Hematopoietic multipotent progenitor cell treated with erythropoietin and hydrocortisone succinate and interleukin-3 and kit ligand, for 15 days (in vitro differentiated cells): ENCODE data around the gene NANOG.
"Not testable (repeated sequence)": the region's sequence is repeated elsewhere in the genome, so short reads cannot be mapped to it uniquely, and the experiment has no call there.

Source experiments
- DNase-seq: peaks from one replicate; pipeline ENCODE4 v3.0.0-alpha.2; 2015; ENCODE audit warnings: low spot score

The NANOG gene

GRCh38 chr12:7806319-7806718, 17.1 kb downstream of the NANOG start:
- DNase-seq = not testable (repeated sequence)

GRCh38 chr12:7806863-7807487, 17.8 kb downstream of the NANOG start:
- peak; percentile 58 for DNase-seq

GRCh38 chr12:7825754-7826153, 36.6 kb downstream of the NANOG start:
- DNase-seq = not testable (repeated sequence)

GRCh38 chr12:7829737-7830136, 40.5 kb downstream of the NANOG start:
- not testable (repeated sequence) for DNase-seq

- peak; percentile 46 for DNase-seq
These were observed 43.0 kb downstream of the NANOG start for GRCh38 chr12:7832059-7832696.

DNA sequence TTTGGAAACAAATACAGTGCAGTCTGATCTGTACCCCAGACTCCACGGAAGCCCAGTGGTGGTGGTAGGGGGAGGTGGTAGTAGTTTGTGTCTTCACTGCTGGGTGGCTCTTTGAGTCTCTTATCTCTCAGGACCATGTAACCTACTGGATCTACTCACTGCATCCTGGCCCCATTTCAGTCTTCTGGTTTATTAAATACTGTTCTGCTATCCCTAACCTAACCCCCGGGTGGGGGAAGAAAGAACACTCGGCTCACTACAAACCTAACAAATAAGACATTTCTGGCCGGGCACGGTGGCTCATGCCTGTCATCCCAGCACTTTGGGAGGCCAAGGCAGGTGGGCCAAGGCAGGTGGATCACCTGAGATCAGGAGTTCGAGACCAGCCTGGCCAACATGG, 44.0 kb downstream of the NANOG start:
- not testable (repeated sequence) for DNase-seq

GRCh38 chr12:7833831-7834230, 44.6 kb downstream of the NANOG start:
- no peak for DNase-seq

DNA sequence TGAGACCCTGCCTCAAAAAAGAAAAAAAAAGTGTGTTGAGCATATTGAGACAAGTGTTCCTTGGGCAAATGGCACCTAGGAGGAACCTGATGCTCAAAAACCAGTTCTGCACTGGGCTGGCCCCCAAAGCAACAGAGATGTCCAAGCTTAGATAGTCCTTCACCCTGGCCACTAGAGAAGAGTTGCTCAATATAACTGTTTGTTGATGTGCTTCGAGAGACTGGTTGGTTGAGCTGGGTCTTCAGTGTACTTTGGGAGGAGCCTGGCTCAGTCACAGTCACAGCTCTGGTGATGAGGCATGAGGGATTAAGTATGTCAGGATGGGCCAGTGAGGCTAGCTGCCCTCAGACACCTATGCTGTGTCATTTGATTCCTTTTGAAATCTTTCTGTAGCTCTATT, 45.5 kb downstream of the NANOG start:
- no peak for DNase-seq

- DNase-seq = no peak
These were observed 45.9 kb downstream of the NANOG start for GRCh38 chr12:7835116-7835515.

DNA sequence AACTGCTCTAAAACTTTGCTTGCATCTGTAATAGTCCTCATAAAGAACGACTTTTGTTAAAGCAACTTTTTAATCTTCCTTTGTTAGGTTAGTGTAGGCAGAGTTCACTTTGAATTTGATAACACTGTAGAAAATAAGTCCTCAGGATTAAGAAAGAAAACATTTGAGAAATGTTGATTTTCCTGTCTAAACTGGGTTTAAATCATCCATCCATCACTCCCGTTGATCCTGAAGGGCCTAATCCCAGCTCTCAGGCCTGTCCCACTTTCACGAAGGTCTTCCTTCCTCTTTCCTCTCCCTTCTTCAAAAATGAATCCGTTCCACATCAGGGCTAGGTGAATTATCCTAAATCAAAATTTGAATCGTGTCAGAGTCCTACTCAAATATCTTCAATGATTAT, 46.6 kb downstream of the NANOG start:
- no peak for DNase-seq

DNA sequence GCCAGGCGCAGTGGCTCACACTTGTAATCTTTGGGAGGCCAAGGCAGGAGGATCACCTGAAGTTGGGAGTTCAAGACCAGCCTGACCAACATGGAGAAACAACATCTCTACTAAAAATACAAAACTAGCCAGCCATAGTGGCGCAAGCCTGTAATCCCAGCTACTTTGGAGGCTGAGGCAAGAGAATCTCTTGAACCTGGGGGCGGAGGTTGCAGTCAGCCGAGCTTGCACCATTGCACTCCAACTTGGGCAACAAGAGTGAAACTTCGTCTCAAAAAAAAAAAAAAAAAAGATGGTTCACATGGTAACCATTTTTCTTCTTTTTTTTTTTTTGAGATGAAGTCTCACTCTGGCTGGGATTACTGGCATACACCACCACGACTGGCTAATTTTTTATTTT, 48.2 kb downstream of the NANOG start:
- DNase-seq = no peak

DNA sequence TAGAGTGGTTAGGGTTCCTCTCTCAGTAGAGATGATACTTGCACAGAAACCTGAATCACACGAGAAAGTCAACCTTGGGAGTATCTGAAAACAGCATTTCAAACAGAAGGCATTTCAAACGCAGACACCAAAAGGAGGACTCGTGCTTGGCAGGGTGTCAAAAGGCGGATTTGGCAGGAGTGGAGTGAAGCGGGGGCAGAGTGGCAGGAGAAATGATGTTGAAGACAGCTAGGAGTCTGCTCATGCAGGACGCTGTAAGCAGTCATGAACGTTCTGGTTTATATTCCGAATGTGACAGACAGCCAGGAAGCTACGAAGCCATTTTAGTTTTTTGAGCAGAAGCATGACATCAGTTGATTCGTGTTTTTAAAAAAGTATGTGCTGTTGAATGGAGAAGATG, 50.0 kb downstream of the NANOG start:
- DNase-seq = not testable (repeated sequence)

GRCh38 chr12:7839848-7840247, 50.6 kb downstream of the NANOG start:
- DNase-seq = not testable (repeated sequence)

DNA sequence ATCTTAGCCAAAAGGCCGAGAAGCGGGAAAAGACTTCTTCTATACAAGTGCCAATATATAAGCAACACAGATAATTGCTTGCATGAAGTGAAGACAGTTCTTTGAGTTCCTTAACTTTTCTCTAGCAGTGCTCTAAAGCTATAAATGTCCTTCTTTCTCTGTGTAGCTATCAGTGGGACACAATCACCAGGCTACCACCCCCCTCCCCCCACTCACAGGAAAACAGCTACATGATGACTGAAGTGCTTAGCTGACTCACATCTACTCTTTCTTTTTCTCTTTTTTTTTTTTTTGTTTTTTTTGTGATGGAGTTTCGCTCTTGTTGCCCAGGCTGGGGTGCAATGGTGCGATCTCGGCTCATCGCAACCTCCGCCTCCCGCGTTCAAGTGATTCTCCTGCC, 53.2 kb downstream of the NANOG start:
- not testable (repeated sequence) for DNase-seq

- DNase-seq = not testable (repeated sequence)
These were observed 53.9 kb downstream of the NANOG start for GRCh38 chr12:7843149-7843548.

DNA sequence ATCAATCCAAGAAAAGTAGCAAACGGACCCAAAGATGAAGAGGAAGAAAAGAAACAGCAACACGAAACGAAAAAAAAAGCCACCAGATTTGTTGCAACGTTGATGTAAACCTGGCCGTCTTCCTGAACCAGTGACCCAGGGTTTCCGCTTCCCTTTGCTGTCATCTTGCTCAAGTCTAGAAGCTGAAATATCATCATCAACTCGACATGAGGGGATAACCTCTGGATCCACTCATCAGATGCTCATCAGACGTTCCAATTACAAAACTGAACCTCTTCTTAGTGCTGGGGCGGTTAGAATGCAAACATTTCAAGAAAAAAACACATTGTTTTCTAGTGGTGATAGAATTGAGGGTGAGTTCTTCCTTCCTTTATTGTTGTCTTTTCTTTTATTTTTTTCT, 54.4 kb downstream of the NANOG start:
- DNase-seq = not testable (repeated sequence)

DNA sequence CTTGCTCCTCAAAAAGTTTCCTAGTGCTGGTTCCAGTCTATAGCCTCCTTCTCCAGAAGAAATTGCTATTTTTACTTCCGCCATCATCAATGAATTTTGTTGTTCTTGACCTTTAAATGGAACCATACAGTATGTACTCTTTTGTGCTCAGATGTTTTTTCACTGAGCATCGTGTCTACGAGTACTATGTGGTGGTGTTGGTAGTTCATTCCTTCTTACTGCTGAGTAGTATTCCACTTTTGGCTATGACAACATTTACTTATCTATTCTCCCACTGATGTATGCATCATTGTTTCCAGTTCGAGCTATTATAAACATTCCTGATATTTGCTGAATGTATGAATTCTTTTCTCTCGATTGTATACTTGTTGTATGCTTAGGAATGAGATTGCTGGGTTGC, 54.9 kb downstream of the NANOG start:
- DNase-seq = no peak

DNA sequence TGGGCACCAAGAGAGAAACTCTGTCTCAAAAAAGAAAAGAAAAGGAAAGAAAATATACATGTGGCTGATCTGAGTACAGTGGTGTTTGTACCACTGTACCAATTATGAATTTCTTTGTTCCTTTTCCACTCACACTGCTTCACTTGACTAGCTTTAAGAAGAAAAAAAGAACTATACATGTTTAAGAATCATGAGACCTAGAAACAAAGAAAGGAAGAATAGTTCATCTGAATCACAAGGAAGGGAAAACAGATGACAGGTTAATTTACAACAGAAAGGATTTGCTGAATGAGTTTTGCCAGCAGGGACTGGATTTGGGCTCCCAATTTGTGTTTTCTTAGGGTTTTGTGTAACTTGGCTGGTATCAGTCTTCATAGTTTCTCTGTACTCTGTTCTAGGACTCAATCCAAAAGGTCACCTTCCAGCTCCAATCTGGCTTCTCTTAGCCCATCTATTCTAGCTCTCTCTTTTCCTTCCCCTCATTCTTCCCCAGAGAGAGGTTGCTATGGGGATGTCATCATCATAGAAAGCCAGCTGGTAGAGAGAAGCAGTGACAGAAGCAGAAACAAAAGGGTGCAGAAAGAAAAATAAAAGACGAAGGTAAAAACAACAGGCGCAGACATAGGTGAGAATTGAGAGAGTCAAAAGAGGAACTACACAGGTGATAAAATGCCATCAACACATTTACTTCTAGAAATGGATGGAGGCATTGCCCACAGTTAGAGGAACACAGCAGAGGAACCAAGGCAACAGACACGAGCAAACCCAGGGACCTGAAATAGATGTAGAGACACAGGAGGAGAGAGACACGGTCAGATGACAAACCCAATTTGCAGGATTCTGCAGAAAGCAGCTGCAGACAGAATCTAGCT, 58.3 kb downstream of the NANOG start:
- not testable (repeated sequence) for DNase-seq

DNA sequence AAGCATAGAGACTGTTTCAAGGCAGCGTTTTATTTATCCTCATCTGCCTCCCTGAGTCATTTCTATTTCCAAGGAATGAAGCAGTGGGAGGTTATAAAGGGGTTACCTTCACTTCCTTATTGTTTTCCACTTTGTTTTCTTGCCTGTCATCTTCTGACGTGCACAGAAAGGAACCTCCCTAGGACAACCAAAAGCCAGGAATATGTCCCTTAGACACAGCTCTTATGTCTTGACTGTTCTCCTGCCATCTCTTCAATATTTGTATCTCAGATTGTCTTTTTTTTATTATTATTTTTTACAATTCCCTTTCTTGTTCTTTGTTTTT, 58.9 kb downstream of the NANOG start:
- not testable (repeated sequence) for DNase-seq
